ENCODE measurements around the gene VAMP8. TPM values are rescaled to one million over a fixed set of nuclear protein-coding genes. Genes with fewer than 3 reads are reported as not detected.

The VAMP8 gene
- total RNA-seq, 2 donors from 2014 or later = 44.4 to 108 TPM

GRCh38 chr2:85534099-85534498 lies 43.3 kb upstream of the VAMP8 start:
- no peak for TF ChIP-seq CTCF (IDR thresholded peaks at IDR 0.05)
- no peak for TF ChIP-seq POLR2AphosphoS5 (IDR thresholded peaks at IDR 0.05)
- no peak for TF ChIP-seq POLR2A (IDR thresholded peaks at IDR 0.05)
- Histone ChIP-seq H3K4me1 (replicated peaks) (peaks cover 8% of the 10 kb centered on the region), H3K27me3 (replicated peaks; ENCODE audit: insufficient read depth) (no peaks in the 10 kb centered on the region), H3K4me3 (no peak overlapping the region), H3K36me3 (no peaks in the 10 kb centered on the region), H3K27ac (no peak overlapping the region), H3K9me3 (no peaks in the 10 kb centered on the region)
- no peak for DNase-seq (ENCODE audit: low spot score)
- 75% methylated on average over 3 of the region's 3 CpGs for WGBS
- intact Hi-C loops (cut with DNase I) = no loop called here

GRCh38 chr2:85534881-85535280 lies 42.5 kb upstream of the VAMP8 start:
- 75% methylated on average over 3 of the region's 3 CpGs for WGBS
- H3K36me3 ChIP-seq = no peaks in the 10 kb centered on the region
- H3K4me3 ChIP-seq = no peak overlapping the region
- DNase-seq (ENCODE audit: low spot score) = no peak
- H3K9me3 ChIP-seq = no peaks in the 10 kb centered on the region
- intact Hi-C loops (cut with DNase I) = no loop called here
- TF ChIP-seq CTCF (IDR thresholded peaks at IDR 0.05) (no peak), POLR2AphosphoS5 (IDR thresholded peaks at IDR 0.05) (no peak), POLR2A (IDR thresholded peaks at IDR 0.05) (no peak)
- no peak overlapping the region for H3K27ac ChIP-seq
- H3K4me1 ChIP-seq (replicated peaks) = peaks cover 8% of the 10 kb centered on the region
- H3K27me3 ChIP-seq (replicated peaks; ENCODE audit: insufficient read depth) = no peaks in the 10 kb centered on the region

GRCh38 chr2:85536479-85536878 lies 40.9 kb upstream of the VAMP8 start:
- no peaks in the 10 kb centered on the region for H3K36me3 ChIP-seq
- DNase-seq (ENCODE audit: low spot score) = no peak
- H3K4me3 ChIP-seq = no peak overlapping the region
- intact Hi-C loops (cut with DNase I) = no loop called here
- no peaks in the 10 kb centered on the region for H3K27me3 ChIP-seq (replicated peaks; ENCODE audit: insufficient read depth)
- TF ChIP-seq POLR2A (IDR thresholded peaks at IDR 0.05) (no peak), POLR2AphosphoS5 (IDR thresholded peaks at IDR 0.05) (no peak), CTCF (IDR thresholded peaks at IDR 0.05) (no peak)
- H3K27ac ChIP-seq = peak overlapping the region; percentile 98
- WGBS = 40% methylated on average over 3 of the region's 3 CpGs
- peaks cover 8% of the 10 kb centered on the region for H3K4me1 ChIP-seq (replicated peaks)
- H3K9me3 ChIP-seq = no peaks in the 10 kb centered on the region

GRCh38 chr2:85537600-85538506 lies 39.5 kb upstream of the VAMP8 start:
- WGBS = 1% methylated on average over 34 of the region's 35 CpGs
- peak; percentile 75 for DNase-seq (ENCODE audit: low spot score)
- Histone ChIP-seq H3K9me3 (no peaks in the 10 kb centered on the region), H3K36me3 (peaks cover 0 to 2% of the 10 kb centered on the region in 2 donors), H3K27ac (peak overlapping the region; percentile 98), H3K4me1 (replicated peaks) (peaks cover 8% of the 10 kb centered on the region), H3K4me3 (peak overlapping the region; percentile 88 to 90), H3K27me3 (replicated peaks; ENCODE audit: insufficient read depth) (no peaks in the 10 kb centered on the region)
- TF ChIP-seq POLR2A (IDR thresholded peaks at IDR 0.05) (no peak), POLR2AphosphoS5 (IDR thresholded peaks at IDR 0.05) (peak; percentile 71), CTCF (IDR thresholded peaks at IDR 0.05) (peak in 1 of 4 experiments; percentile 34)
- intact Hi-C loops (cut with DNase I) = no loop called here

All from prostate gland (tissue), 2 donors.